ENCODE results near the gene ERF.
A peak's percentile ranks its signal among the peaks of the same experiment; 100 is the strongest.

ERF gene

DNA sequence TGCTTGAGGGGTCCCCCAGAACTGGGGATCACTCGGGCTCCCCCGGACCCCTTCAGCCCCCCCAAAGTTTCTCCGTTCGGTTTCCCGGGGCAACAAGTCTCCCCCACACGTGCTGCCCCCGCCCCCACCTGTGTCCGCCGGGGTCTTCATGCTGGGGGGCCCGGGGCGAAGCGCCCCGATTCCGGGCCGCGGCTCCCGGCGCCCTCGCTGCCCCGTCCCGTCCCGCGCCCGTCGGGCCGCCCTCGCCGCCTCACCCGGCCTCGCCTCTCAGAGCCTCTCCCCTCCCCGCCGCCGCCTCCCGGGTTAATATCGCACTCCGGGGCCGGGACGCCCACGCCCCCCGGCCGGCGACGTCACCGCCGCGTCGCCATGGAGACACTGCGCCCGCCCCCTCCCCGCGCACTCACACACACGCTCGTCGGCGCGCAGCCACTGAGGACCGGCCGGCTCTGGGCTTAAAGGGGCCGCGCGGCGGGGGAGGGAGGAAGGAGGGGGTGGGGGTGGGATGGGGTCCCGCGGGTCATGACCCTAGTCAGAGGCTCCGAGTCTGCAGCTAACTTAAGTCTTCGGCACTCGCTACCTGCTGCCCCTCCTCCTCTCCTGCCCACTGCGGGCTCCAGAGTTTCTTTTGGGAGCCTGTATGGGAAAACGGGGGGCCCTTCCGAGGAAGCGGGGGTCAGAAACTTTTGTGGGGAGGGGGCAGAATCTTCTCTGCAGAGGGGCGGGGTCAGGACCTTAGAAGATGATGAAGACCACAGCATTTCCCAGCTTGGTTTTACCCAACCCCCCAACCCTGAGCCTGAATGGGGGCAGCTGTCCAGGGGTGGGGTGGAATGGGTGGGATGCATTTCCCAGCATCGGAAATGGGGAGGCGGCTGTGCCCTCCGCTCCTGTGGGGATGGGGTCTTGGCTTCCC is at the start of gene ERF:
Gene ERF, minus strand, starts transcription at position 279 of the 916 bp plus-strand sequence. Its CDS starts 129 bp downstream, at position 150.
- peaks cover 7% of the 10 kb centered on the region for H3K36me3 ChIP-seq (ENCODE audit: insufficient read depth, low read length)
- H3K4me1 ChIP-seq (ENCODE audit: insufficient read depth, low read length) = peaks cover 32% of the 10 kb centered on the region
- no peaks in the 10 kb centered on the region for H3K27me3 ChIP-seq (ENCODE audit: insufficient read depth, low read length)
- H3K4me3 ChIP-seq (ENCODE audit: low read length) = peak within 1 kb of the TSS; percentile 98
- H2AFZ ChIP-seq (ENCODE audit: low read depth, low read length) = peak within 1 kb of the TSS; percentile 71
- H3K9me3 ChIP-seq (ENCODE audit: low read length) = no peaks in the 10 kb centered on the region

DNA sequence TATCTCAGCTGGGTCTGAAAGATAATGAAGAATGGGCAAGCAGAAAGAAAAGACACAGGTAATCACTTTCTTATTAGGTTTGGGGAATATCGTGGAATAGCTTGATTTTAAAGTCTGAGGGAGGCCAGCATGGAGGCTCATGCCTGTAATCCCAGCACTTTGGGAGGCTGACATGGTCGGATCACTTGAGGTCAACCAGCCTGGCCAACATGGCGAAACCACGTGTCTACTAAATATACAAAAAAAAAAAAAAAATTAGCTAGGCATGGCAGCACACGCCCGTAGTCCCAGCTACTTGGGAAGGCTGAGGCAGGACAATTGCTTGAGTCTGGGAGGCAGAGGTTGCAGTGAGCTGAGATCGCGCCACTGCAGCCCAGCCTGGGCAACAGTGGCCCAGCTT is 48.9 kb upstream of the ERF start:
- no peak overlapping the region for H2AFZ ChIP-seq (ENCODE audit: low read depth, low read length)
- H3K4me1 ChIP-seq (ENCODE audit: insufficient read depth, low read length) = peaks cover 17% of the 10 kb centered on the region
- peaks cover 7% of the 10 kb centered on the region for H3K36me3 ChIP-seq (ENCODE audit: insufficient read depth, low read length)
- H3K9me3 ChIP-seq (ENCODE audit: low read length) = peaks cover 3% of the 10 kb centered on the region
- no peak overlapping the region for H3K4me3 ChIP-seq (ENCODE audit: low read length)
- H3K27me3 ChIP-seq (ENCODE audit: insufficient read depth, low read length) = no peaks in the 10 kb centered on the region

DNA sequence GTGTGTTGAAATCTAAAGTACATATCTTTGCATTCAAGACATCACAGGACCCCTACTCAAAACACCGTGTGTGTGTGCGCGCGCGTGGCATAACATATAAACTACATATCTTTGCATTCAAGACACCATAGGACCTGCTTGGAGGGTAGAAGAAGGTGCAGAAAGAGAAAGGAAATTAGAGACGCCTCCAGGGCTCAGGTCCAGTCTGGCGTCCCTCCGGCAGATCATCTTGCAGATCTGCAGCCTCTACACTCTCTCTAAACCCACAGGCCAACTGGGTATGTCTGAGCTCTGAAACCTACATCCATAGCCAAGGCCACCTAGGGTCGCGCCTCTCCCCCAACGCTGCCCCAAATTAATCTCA is 48.2 kb upstream of the ERF start:
- H3K27me3 ChIP-seq (ENCODE audit: insufficient read depth, low read length) = no peaks in the 10 kb centered on the region
- H2AFZ ChIP-seq (ENCODE audit: low read depth, low read length) = peak overlapping the region; percentile 51
- peaks cover 3% of the 10 kb centered on the region for H3K9me3 ChIP-seq (ENCODE audit: low read length)
- peaks cover 7% of the 10 kb centered on the region for H3K36me3 ChIP-seq (ENCODE audit: insufficient read depth, low read length)
- peaks cover 17% of the 10 kb centered on the region for H3K4me1 ChIP-seq (ENCODE audit: insufficient read depth, low read length)
- peak overlapping the region; percentile 79 for H3K4me3 ChIP-seq (ENCODE audit: low read length)

DNA sequence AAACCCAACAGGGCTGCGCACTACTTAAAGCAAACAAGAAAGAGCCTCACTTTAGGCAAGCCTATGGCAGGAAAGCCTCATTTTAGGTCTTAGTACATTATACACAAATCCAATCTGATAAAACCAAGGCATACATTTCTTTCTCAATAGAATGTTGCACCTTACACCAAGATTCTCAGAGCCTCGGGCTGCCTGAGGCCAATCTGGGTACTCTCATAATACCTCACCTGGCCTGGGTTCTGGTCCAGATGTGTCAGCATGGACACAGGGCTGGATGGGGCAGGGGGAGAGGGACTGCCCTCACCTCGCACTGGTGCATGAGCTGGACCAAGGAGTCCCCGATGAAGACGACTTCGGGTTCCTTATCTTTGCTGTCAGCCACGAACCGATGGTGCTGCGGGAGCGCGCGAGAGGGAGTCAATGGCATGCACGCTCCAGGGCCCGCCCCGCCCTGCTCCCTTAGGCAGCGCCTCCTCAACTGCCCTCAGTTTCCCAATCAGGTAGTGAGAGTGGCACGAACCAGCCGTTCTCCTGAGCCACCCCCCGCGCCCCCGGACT is 46.8 kb upstream of the ERF start, which contains the start of gene PRR19:
Gene PRR19, plus strand, starts transcription at position 487 of the 558 bp plus-strand sequence. CDS start 7,453 bp downstream, outside the sequence.
- no peaks in the 10 kb centered on the region for H3K9me3 ChIP-seq (ENCODE audit: low read length)
- H3K4me3 ChIP-seq (ENCODE audit: low read length) = peak within 1 kb of the TSS; percentile 79
- H3K4me1 ChIP-seq (ENCODE audit: insufficient read depth, low read length) = peaks cover 17% of the 10 kb centered on the region
- H3K27me3 ChIP-seq (ENCODE audit: insufficient read depth, low read length) = no peaks in the 10 kb centered on the region
- peak within 1 kb of the TSS; percentile 51 for H2AFZ ChIP-seq (ENCODE audit: low read depth, low read length)
- peaks cover 15% of the 10 kb centered on the region for H3K36me3 ChIP-seq (ENCODE audit: insufficient read depth, low read length)

DNA sequence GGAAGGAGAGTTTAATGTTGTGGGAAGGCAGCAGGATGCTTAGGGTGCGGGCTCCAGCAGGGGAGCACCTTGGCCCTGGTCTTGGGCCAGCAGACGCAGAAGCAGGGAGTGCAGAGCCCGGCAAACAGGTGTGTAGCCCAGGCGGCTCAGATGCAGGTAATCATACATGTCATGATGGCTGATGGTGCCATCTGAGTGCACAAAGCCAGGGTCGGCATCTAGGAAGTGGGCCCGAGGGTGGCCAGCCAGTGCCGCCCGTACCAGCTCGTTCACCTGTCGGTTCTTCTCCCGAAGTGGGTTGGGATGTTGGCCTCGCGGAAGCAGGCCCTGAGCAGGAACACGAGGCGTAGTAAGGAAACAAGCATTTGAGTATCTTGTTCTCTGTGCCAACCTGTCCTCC is 42.1 kb upstream of the ERF start:
- Histone ChIP-seq H3K4me1 (ENCODE audit: insufficient read depth, low read length) (peaks cover 9% of the 10 kb centered on the region), H2AFZ (ENCODE audit: low read depth, low read length) (no peak overlapping the region), H3K36me3 (ENCODE audit: insufficient read depth, low read length) (peaks cover 48% of the 10 kb centered on the region), H3K27me3 (ENCODE audit: insufficient read depth, low read length) (no peaks in the 10 kb centered on the region), H3K9me3 (ENCODE audit: low read length) (no peaks in the 10 kb centered on the region), H3K4me3 (ENCODE audit: low read length) (no peak overlapping the region)

DNA sequence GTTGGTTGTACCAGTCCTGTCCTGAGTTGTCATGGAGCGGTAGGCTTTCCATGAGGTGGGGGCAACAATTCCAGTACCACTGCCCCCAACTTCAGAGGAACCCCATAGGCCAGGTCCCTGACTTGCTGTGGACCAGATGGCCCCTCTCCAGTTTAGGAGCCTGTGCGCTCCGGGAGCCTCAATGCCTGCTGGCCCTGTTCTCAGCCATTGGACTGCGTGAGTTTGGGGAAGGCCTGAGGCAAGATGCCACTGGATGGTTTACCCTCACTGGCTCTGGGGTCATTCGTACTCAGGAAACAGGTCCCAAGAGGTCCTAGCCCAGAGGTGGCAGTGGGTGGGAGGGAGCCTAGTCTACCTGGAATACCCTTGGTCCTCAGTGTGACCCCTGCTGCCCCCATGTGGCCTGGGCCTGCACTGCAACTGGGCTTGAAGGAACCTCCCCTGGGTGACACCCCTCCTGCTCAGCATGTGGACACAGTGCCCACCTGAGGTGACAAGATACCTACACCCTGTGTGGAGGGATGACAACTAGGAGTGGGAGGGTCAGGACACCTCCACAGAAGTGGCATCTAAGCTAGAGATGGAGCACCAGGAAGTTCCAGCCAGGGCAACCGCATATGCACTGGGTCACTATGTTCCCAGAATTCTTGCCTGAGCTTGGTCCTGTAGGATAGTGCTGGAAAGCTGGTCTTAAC is 41.0 kb upstream of the ERF start:
- Histone ChIP-seq H2AFZ (ENCODE audit: low read depth, low read length) (no peak overlapping the region), H3K4me3 (ENCODE audit: low read length) (no peak overlapping the region), H3K4me1 (ENCODE audit: insufficient read depth, low read length) (peaks cover under 1% of the 10 kb centered on the region), H3K36me3 (ENCODE audit: insufficient read depth, low read length) (peaks cover 58% of the 10 kb centered on the region), H3K27me3 (ENCODE audit: insufficient read depth, low read length) (no peaks in the 10 kb centered on the region), H3K9me3 (ENCODE audit: low read length) (no peaks in the 10 kb centered on the region)

DNA sequence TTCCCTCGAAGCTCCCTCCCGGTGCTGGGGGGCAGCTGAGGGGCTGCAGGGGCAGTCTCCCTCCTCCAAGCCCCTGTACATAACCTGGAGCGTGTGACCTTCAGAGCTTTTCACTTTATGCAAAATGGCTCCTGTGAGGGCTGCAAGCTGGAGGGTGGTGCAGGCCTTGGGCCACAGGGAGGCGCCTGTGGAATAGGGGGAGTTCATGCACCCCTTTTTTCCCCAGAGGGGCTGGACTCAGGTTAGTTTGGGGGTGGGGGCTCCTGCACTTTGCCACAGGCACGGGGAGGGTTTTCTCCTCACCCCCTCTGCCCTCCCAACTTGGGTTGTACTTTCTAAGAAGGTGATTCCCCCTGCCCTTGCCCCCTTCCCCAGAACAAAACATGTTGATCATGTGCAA is 40.4 kb upstream of the ERF start:
- H3K9me3 ChIP-seq (ENCODE audit: low read length) = no peaks in the 10 kb centered on the region
- no peaks in the 10 kb centered on the region for H3K4me1 ChIP-seq (ENCODE audit: insufficient read depth, low read length)
- H3K4me3 ChIP-seq (ENCODE audit: low read length) = no peak overlapping the region
- no peak overlapping the region for H2AFZ ChIP-seq (ENCODE audit: low read depth, low read length)
- H3K27me3 ChIP-seq (ENCODE audit: insufficient read depth, low read length) = no peaks in the 10 kb centered on the region
- peaks cover 64% of the 10 kb centered on the region for H3K36me3 ChIP-seq (ENCODE audit: insufficient read depth, low read length)

DNA sequence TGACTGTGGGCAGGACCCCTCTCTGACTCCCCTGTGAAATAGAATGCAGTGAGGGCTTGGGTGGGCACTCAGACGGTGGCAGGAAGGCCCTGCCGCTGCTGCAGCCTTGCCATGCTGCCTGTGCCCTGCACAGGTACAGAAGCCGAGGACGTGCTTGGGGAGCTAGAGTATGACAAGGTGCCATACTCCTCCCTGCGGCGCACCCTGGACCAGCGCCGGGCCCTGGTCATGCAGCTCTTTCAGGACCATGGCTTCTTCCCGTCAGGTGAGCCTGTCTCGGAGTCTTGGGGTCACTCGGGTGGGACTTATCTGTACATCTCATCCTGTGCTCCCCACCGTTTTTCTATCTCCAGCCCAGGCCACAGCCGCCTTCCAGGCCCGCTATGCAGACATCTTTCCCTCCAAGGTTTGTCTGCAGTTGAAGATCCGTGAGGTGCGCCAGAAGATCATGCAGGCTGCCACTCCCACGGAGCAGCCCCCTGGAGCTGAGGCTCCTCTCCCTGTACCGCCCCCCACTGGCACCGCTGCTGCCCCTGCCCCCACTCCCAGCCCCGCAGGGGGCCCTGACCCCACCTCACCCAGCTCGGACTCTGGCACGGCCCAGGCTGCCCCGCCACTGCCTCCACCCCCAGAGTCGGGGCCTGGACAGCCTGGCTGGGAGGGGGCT is 39.7 kb upstream of the ERF start:
- Histone ChIP-seq H2AFZ (ENCODE audit: low read depth, low read length) (no peak overlapping the region), H3K4me1 (ENCODE audit: insufficient read depth, low read length) (no peaks in the 10 kb centered on the region), H3K4me3 (ENCODE audit: low read length) (no peak overlapping the region), H3K36me3 (ENCODE audit: insufficient read depth, low read length) (peaks cover 66% of the 10 kb centered on the region), H3K27me3 (ENCODE audit: insufficient read depth, low read length) (no peaks in the 10 kb centered on the region), H3K9me3 (ENCODE audit: low read length) (no peaks in the 10 kb centered on the region)

DNA sequence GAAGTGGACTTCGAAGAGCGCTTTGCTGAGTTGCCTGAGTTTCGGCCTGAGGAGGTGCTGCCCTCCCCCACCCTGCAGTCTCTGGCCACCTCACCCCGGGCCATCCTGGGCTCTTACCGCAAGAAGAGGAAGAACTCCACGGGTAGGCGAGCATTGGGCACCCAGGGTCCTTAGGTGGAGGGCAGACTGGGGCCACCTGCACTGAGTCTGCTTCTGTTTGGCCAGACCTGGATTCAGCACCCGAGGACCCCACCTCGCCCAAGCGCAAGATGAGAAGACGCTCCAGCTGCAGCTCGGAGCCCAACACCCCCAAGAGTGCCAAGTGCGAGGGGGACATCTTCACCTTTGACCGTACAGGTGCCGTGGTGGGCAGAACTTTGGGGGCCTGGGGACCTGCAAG is 39.0 kb upstream of the ERF start:
- H3K27me3 ChIP-seq (ENCODE audit: insufficient read depth, low read length) = no peaks in the 10 kb centered on the region
- H3K4me1 ChIP-seq (ENCODE audit: insufficient read depth, low read length) = no peaks in the 10 kb centered on the region
- no peaks in the 10 kb centered on the region for H3K9me3 ChIP-seq (ENCODE audit: low read length)
- H2AFZ ChIP-seq (ENCODE audit: low read depth, low read length) = no peak overlapping the region
- H3K36me3 ChIP-seq (ENCODE audit: insufficient read depth, low read length) = peaks cover 72% of the 10 kb centered on the region
- H3K4me3 ChIP-seq (ENCODE audit: low read length) = no peak overlapping the region

DNA sequence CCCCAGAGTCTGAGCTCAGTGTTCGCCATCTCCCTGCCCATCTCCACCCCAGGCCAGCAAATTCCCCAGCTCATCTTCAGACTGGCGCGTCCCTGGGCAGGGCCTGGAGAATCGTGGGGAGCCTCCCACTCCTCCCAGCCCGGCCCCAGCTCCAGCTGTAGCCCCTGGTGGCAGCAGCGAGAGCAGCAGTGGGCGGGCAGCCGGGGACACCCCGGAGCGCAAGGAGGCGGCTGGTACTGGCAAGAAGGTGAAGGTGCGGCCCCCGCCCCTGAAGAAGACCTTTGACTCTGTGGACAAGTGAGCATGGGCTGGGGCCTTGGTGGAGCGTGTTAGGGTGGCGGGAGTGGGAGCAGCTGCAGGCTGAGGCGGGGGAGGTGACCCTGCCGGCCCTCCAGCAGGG is 38.6 kb upstream of the ERF start:
- no peaks in the 10 kb centered on the region for H3K4me1 ChIP-seq (ENCODE audit: insufficient read depth, low read length)
- H3K27me3 ChIP-seq (ENCODE audit: insufficient read depth, low read length) = no peaks in the 10 kb centered on the region
- H3K36me3 ChIP-seq (ENCODE audit: insufficient read depth, low read length) = peaks cover 76% of the 10 kb centered on the region
- H3K4me3 ChIP-seq (ENCODE audit: low read length) = no peak overlapping the region
- H3K9me3 ChIP-seq (ENCODE audit: low read length) = no peaks in the 10 kb centered on the region
- H2AFZ ChIP-seq (ENCODE audit: low read depth, low read length) = no peak overlapping the region

DNA sequence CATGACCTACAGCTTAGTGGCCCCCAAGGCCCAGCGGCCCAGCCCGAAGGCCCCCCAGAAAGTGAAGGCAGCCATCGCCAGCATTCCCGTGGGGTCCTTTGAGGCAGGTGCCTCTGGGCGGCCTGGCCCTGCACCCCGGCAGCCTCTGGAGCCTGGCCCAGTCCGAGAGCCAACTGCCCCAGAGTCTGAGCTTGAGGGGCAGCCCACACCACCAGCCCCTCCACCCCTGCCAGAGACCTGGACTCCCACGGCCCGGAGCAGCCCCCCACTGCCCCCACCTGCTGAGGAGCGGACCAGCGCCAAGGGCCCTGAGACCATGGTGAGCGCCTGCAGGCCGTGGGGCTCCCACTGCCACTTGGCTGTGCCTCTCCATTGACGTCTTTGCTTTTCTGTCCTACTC is 38.0 kb upstream of the ERF start:
- Histone ChIP-seq H3K4me1 (ENCODE audit: insufficient read depth, low read length) (no peaks in the 10 kb centered on the region), H3K9me3 (ENCODE audit: low read length) (no peaks in the 10 kb centered on the region), H3K27me3 (ENCODE audit: insufficient read depth, low read length) (no peaks in the 10 kb centered on the region), H3K4me3 (ENCODE audit: low read length) (no peak overlapping the region), H2AFZ (ENCODE audit: low read depth, low read length) (no peak overlapping the region), H3K36me3 (ENCODE audit: insufficient read depth, low read length) (peaks cover 81% of the 10 kb centered on the region)

DNA sequence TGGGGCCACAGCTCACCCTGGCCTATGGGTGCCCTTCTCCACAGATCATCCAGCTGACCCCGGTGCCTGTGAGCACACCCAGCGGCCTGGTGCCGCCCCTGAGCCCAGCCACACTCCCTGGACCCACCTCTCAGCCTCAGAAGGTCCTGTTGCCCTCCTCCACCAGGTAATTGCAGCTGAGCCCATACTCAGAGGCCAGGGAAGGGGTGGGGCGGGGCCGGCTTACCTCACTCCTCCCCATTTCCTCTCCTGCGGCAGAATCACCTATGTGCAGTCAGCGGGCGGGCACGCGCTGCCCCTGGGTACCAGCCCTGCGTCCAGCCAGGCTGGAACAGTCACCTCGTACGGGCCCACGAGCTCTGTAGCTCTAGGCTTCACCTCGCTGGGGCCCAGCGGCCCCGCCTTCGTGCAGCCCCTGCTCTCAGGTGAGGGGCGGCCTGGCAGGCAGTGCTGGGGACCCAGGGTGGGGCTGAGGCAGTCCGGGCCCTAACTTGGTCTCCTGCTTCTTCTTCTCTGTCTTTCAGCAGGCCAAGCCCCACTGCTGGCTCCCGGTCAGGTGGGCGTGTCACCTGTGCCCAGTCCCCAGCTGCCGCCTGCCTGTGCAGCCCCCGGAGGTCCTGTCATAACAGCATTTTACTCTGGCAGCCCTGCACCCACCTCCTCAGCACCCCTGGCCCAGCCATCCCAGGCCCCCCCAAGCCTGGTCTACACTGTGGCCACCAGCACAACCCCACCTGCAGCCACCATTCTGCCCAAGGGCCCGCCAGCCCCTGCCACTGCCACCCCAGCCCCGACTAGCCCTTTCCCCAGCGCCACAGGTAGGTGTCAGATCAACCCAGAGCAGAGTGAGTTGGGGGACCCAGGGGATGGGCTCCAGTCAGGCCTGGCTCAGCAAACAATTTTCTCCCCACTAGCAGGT is 37.4 kb upstream of the ERF start:
- no peak overlapping the region for H3K4me3 ChIP-seq (ENCODE audit: low read length)
- H3K27me3 ChIP-seq (ENCODE audit: insufficient read depth, low read length) = no peaks in the 10 kb centered on the region
- no peak overlapping the region for H2AFZ ChIP-seq (ENCODE audit: low read depth, low read length)
- H3K4me1 ChIP-seq (ENCODE audit: insufficient read depth, low read length) = no peaks in the 10 kb centered on the region
- H3K36me3 ChIP-seq (ENCODE audit: insufficient read depth, low read length) = peaks cover 85% of the 10 kb centered on the region
- no peaks in the 10 kb centered on the region for H3K9me3 ChIP-seq (ENCODE audit: low read length)
